ENCODE results near the gene AFF2.

The AFF2 gene

DNA sequence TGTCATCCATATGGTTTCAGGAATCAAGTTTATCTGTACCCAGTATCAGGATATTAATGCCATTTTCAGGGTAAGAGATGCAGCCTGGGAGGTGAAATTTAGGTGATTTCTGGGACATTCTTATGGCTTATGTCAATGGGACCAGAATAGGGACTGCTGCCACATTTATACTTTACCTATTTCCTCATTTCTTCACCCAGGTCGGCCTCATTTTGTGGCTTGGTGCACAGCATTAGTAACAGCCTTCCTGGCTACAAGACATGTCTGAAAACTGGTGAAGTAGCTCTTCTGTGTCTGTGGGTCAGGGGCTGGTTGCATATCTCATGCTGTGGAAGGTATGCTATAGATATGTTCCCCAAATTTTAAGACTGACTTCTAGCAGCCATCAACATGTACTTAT is 284.8 kb downstream of the AFF2 start:
- no peak for DNase-seq (ENCODE audit: low spot score in 2 of 2)
- H3K9me3 ChIP-seq, result no peaks in the 10 kb centered on the region
- in situ Hi-C loops (cut with MboI; ENCODE audit: low sequenced_read_pairs), result no loop called here
- H3K4me3 ChIP-seq, result no peak overlapping the region
- H3K36me3 ChIP-seq (replicated peaks), result no peaks in the 10 kb centered on the region
- H3K4me1 ChIP-seq, result peaks cover 10% of the 10 kb centered on the region
- no peaks in the 10 kb centered on the region for H3K27me3 ChIP-seq (ENCODE audit: low read depth)

DNA sequence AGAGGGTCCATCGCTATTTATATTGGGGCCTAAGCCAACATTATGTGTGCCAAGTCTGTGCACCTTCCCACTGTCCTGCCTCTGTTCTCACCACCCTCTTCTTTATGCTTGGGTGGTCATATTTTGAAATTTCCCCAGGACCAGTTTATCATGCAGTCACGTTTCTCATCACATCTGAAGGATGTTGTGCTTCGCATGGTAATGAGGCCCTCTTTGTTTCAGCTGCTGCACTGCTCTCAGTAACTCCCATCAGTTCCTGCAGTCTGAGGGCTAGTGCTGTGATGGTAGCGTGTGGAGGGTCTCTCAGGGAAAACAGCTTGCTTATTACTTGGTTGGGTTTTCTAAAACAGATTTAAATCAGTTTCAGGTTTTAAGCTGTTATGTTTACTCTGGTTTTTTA is 288.0 kb downstream of the AFF2 start:
- DNase-seq (ENCODE audit: low spot score in 2 of 2), result no peak
- Histone ChIP-seq H3K4me1 (peaks cover 10% of the 10 kb centered on the region), H3K9me3 (no peaks in the 10 kb centered on the region), H3K4me3 (no peak overlapping the region), H3K27me3 (ENCODE audit: low read depth) (no peaks in the 10 kb centered on the region), H3K36me3 (replicated peaks) (no peaks in the 10 kb centered on the region)
- in situ Hi-C loops (cut with MboI; ENCODE audit: low sequenced_read_pairs), result no loop called here

DNA sequence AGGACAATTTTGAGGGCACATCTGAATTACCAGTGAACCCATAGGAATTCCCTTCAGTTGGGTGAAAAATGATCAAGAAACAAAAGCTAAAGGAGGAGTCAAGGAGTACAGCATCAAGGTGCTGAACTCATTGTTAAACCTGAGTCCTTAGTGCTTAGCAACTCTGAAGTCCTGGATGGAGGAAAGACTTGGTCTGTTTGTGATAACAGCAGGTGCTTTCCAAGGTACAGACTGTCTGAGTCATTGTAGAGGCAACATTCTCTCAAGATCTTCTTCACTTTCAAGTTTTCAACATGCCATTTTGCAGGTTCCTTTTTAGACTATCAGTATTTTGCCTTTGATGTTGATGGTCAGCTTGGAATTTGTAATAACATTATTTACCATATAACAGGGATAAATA is 293.9 kb downstream of the AFF2 start:
- in situ Hi-C loops (cut with MboI; ENCODE audit: low sequenced_read_pairs), result no loop called here
- Histone ChIP-seq H3K27me3 (ENCODE audit: low read depth) (no peaks in the 10 kb centered on the region), H3K9me3 (no peaks in the 10 kb centered on the region), H3K4me3 (no peak overlapping the region), H3K36me3 (replicated peaks) (no peaks in the 10 kb centered on the region), H3K4me1 (peaks cover 10% of the 10 kb centered on the region)
- DNase-seq (ENCODE audit: low spot score in 2 of 2), result no peak

DNA sequence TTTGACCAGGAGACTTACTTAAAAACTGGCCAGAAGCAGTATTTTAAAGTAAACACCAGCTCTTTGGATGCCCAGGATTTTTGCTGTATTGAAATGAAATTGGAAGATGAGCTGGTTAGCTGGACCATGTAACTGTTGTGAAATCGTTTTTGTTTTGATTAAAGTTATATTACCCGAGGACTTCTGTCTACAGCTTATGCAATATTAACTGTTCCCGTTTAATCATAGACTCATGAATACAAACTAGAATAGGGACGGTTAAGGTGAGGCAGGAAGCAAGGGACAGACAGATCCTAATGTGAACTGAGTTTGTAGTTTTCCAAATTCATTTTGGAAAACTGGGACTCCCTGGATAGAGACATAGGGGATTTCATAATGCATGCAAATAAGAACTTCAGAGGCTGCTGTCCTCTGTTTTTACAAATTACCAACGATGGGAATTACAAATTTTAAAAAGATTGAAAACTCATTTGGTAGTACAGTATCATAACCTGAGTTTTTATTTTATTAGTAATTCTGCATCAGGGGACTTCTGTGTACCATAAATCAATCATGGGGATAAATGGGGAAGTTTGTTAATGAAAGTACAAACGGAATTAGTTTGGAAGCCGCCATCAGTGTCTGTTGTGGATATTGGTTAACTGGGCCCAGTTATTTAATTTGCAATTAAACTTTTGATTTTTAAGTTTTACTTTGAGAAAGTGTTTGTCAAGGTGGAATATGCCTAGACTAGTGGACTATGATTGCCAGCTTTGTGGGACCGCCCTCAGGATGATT is 304.4 kb downstream of the AFF2 start:
- DNase-seq (ENCODE audit: low spot score in 2 of 2), result no peak
- no peaks in the 10 kb centered on the region for H3K27me3 ChIP-seq (ENCODE audit: low read depth)
- in situ Hi-C loops (cut with MboI; ENCODE audit: low sequenced_read_pairs), result no loop called here
- no peaks in the 10 kb centered on the region; the same call in 1 of the 2 replicates for H3K9me3 ChIP-seq
- no peak overlapping the region for H3K4me3 ChIP-seq
- H3K36me3 ChIP-seq (replicated peaks), result no peaks in the 10 kb centered on the region
- peaks cover 4% of the 10 kb centered on the region for H3K4me1 ChIP-seq

DNA sequence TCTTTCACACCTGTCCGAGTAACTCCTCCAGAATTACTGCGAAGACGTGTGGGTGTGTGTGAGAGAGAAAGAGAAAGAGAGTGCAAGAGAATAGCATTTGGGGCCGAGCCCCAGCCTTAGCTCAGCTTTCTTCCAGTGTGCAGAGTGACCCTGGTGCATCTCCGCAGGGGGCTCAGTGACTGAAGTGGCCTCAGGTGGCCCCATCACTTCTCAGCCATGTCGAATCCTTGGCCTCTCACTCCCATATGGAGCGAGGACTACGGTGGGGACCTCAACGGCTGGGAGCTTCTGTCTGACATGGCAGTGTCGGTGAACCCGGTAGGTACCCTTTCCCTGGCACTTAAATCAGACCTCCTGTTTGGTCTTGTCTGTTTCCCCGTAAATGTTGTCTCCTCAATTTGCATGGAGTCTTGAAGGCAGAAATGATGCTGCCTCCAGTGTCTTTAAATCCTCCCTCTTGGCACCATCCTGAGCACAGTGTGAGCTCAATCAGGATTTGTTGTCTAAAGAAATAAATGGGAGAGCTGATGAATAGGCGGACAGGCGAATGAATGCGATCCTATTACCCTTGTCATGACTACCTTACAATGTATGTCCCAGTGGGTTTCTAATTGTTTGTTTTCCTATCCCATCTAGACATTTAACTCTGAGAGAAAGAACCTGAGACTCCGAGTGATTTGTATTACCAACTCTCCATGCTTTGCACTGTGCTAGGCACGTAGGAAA is 305.9 kb downstream of the AFF2 start:
- Histone ChIP-seq H3K36me3 (replicated peaks) (no peaks in the 10 kb centered on the region), H3K9me3 (no peaks in the 10 kb centered on the region; the same call in 1 of the 2 replicates), H3K27me3 (ENCODE audit: low read depth) (no peaks in the 10 kb centered on the region), H3K4me1 (peaks cover 8% of the 10 kb centered on the region), H3K4me3 (no peak overlapping the region)
- no peak for DNase-seq (ENCODE audit: low spot score in 2 of 2)
- in situ Hi-C loops (cut with MboI; ENCODE audit: low sequenced_read_pairs), result no loop called here

DNA sequence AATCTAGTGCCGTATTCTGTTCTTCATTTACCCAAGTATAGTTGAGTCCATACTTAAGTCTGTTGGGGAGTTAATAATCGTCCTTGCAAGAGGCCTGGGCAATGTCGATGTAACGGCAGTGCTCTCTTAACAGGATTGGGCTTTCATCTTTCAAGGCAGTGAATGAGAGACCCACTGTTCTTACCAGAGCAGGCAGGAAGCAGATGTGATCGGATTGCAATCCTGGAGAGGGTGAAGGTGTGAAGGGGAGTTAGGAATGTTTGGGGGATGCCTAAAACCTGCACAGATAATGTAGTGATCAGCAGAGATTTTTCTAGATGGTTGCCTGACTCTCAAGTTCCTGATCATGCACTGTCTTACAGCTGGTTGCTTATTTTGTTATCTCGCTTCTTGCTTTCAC is 308.4 kb downstream of the AFF2 start:
- no peak for DNase-seq (ENCODE audit: low spot score in 2 of 2)
- in situ Hi-C loops (cut with MboI; ENCODE audit: low sequenced_read_pairs), result no loop called here
- Histone ChIP-seq H3K27me3 (ENCODE audit: low read depth) (no peaks in the 10 kb centered on the region), H3K4me3 (no peak overlapping the region), H3K36me3 (replicated peaks) (no peaks in the 10 kb centered on the region), H3K4me1 (peaks cover 21% of the 10 kb centered on the region), H3K9me3 (no peaks in the 10 kb centered on the region; the same call in 1 of the 2 replicates)

DNA sequence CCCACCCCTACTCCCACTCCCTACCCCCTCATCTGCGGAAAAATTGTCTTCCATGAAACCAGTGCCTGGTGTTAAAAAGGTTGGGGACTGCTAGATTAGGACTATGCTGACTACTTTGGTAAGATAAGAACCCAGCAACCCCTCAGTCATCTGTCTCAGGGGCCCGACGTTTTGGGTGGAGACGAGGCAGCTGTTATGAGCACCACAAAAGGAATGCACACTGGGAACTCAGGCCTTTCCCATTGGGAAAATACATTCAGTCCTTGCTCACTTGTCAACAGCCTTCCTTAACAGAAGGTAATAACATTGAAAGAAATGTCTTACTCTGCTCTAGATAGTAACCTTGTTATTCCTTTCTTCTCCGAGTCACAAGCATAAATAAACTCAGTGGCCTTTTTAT is 310.8 kb downstream of the AFF2 start:
- DNase-seq (ENCODE audit: low spot score in 2 of 2), result no peak
- Histone ChIP-seq H3K4me1 (peaks cover 21% of the 10 kb centered on the region), H3K36me3 (replicated peaks) (no peaks in the 10 kb centered on the region), H3K9me3 (no peaks in the 10 kb centered on the region; the same call in 1 of the 2 replicates), H3K27me3 (ENCODE audit: low read depth) (no peaks in the 10 kb centered on the region), H3K4me3 (no peak overlapping the region)
- in situ Hi-C loops (cut with MboI; ENCODE audit: low sequenced_read_pairs), result no loop called here

DNA sequence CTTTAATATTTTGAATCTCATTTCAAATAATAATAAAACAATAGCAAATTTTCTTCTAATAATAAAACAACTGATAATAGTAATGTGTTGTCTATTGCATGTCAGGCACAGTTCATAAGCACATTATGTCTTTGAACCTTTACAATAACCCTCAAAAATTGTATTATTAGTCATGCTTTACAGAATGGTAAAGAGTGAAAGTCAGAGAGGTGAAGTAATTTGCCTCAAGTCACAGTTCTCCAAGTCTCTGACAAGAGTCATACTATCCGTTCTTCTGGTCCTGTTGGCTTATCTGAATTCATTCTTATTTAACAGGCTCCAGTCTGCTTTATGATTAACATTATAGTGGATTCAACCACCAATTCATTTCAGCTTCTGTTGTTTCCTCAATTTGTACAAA is 313.0 kb downstream of the AFF2 start:
- no peak for DNase-seq (ENCODE audit: low spot score in 2 of 2)
- Histone ChIP-seq H3K27me3 (ENCODE audit: low read depth) (no peaks in the 10 kb centered on the region), H3K9me3 (no peaks in the 10 kb centered on the region; the same call in 1 of the 2 replicates), H3K4me3 (no peak overlapping the region), H3K36me3 (replicated peaks) (no peaks in the 10 kb centered on the region), H3K4me1 (peaks cover 21% of the 10 kb centered on the region)
- in situ Hi-C loops (cut with MboI; ENCODE audit: low sequenced_read_pairs), result no loop called here

DNA sequence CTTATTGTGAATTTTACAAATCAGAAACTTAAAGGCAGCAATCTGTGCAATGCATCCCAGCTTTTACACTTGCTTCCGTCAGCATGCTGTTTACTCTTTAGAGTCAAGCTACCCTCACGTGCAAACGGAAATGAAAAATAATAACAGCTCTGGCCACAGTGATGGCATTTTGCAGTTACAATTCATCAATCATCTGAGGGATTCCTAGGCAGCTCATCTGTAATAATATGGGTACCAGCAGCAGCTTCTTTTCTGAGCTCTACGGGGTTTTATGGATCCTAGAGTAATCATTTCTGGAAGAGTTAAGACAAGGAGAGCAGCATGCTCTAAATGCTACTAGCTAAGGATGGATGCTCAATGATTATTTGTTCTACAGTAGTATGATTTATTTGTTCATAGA is 313.6 kb downstream of the AFF2 start:
- H3K4me1 ChIP-seq, result peaks cover 21% of the 10 kb centered on the region
- in situ Hi-C loops (cut with MboI; ENCODE audit: low sequenced_read_pairs), result no loop called here
- DNase-seq (ENCODE audit: low spot score in 2 of 2), result no peak
- H3K27me3 ChIP-seq (ENCODE audit: low read depth), result no peaks in the 10 kb centered on the region
- no peaks in the 10 kb centered on the region for H3K36me3 ChIP-seq (replicated peaks)
- no peaks in the 10 kb centered on the region; the same call in 1 of the 2 replicates for H3K9me3 ChIP-seq
- no peak overlapping the region for H3K4me3 ChIP-seq

DNA sequence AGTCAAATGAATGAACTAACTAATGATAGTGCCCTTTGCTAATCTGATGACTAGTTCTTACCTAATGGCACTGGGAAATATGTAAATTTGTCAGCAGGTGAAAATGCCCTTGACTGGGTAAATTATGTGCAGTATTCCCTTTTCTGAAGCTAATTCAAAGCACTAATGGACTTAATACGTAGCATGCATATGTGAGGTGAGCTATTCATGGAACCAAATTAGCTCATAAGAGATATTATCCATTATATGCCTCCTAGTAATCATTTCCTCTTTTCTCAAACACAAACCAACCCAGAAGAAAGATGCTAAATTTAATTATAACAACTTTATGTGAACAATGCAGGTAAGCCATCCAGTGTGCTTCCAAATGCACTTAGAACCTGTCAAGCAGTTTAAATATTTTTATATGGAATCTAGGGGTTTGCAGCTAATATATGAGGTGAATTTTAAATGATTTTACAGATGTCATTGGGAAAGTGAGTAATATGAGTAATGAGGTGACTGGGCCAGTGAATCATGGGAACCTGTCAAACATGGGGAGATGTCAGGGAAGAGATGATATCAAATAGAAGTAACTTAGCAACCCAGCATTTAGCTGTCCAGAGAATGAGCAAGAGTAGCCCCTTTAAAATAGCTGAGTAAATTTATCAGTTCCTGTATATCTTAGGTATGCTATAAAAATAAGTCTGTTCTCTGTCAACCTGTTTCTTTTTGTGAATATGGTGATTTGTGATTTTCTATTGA is 315.0 kb downstream of the AFF2 start:
- no peaks in the 10 kb centered on the region for H3K27me3 ChIP-seq (ENCODE audit: low read depth)
- no peak overlapping the region for H3K4me3 ChIP-seq
- no peaks in the 10 kb centered on the region for H3K36me3 ChIP-seq (replicated peaks)
- DNase-seq (ENCODE audit: low spot score in 2 of 2), result no peak
- in situ Hi-C loops (cut with MboI; ENCODE audit: low sequenced_read_pairs), result no loop called here
- H3K9me3 ChIP-seq, result no peaks in the 10 kb centered on the region
- peaks cover 17% of the 10 kb centered on the region for H3K4me1 ChIP-seq

DNA sequence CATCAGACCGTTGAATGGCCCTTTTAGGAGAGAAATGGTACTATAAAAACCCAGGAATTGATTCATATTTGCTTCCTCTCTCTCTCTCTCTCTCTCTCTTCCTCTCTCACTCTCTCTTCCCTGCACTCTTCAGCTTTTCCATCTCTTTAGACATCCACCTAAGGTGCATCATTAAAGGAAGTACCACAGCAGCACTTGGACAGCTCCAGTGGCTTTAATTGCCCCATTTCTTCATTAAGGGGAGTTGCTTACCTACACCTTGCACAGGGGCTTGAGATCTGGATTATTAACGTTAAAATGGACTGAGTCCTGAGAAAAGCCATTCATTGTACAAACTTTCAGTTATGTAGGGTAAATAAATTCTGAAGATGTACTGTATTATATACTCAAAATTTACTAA is 323.6 kb downstream of the AFF2 start:
- H3K27me3 ChIP-seq (ENCODE audit: low read depth), result no peaks in the 10 kb centered on the region
- in situ Hi-C loops (cut with MboI; ENCODE audit: low sequenced_read_pairs), result no loop called here
- no peak for DNase-seq (ENCODE audit: low spot score in 2 of 2)

DNA sequence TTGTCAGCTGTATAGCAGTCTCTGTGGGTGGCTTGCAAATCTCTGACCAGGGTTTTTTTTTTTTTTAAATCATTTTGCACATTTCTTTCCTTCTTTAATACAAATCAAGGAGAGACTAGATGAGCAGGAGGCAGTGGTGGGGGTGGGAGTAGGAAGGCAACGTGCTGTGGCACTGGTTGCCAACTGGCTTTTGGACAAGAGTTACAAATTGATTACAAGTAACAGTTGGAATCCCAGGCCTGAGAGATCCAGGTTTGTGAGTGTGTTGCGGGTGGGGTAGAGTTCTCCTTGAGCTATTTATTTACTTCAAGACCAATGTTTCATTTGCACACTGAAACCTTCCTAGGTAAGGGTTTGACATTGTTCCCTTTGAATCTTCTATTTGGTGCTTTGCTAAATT is 325.3 kb downstream of the AFF2 start:
- H3K27me3 ChIP-seq (ENCODE audit: low read depth), result no peaks in the 10 kb centered on the region
- DNase-seq (ENCODE audit: low spot score in 2 of 2), result no peak
- no peaks in the 10 kb centered on the region for H3K4me1 ChIP-seq
- no peak overlapping the region for H3K4me3 ChIP-seq
- H3K9me3 ChIP-seq, result peaks cover 4% of the 10 kb centered on the region; the same call in 1 of the 2 replicates
- no peaks in the 10 kb centered on the region for H3K36me3 ChIP-seq (replicated peaks)
- in situ Hi-C loops (cut with MboI; ENCODE audit: low sequenced_read_pairs), result no loop called here

More for the DNA sequence above, 323.6 kb downstream of the AFF2 start:
- no peaks in the 10 kb centered on the region for H3K4me1 ChIP-seq
- H3K36me3 ChIP-seq (replicated peaks), result no peaks in the 10 kb centered on the region
- no peaks in the 10 kb centered on the region for H3K9me3 ChIP-seq
- H3K4me3 ChIP-seq, result no peak overlapping the region

DNA sequence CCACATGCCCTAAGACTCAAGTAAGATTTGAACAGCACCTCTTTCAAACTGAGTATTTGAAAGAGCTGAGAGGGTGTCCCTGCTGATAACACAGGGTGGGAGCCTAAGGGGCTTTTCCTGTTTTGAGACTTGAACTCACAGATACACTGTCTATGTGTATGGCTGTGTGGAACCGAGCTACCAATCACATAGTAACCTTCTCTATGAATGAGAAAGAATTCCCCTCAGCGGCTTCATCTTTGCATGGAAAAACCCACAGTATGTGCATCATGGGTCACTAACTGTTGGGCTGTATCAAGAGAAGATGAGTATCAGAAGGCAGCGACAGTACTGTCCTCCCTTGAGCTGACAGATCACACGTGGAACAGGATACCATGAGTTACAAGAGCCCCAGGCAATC is 336.3 kb downstream of the AFF2 start:
- H3K36me3 ChIP-seq (replicated peaks), result no peaks in the 10 kb centered on the region
- no peaks in the 10 kb centered on the region for H3K9me3 ChIP-seq
- no peaks in the 10 kb centered on the region for H3K4me1 ChIP-seq
- H3K4me3 ChIP-seq, result no peak overlapping the region
- DNase-seq (ENCODE audit: low spot score in 2 of 2), result no peak
- no peaks in the 10 kb centered on the region for H3K27me3 ChIP-seq (ENCODE audit: low read depth)
- in situ Hi-C loops (cut with MboI; ENCODE audit: low sequenced_read_pairs), result no loop called here

DNA sequence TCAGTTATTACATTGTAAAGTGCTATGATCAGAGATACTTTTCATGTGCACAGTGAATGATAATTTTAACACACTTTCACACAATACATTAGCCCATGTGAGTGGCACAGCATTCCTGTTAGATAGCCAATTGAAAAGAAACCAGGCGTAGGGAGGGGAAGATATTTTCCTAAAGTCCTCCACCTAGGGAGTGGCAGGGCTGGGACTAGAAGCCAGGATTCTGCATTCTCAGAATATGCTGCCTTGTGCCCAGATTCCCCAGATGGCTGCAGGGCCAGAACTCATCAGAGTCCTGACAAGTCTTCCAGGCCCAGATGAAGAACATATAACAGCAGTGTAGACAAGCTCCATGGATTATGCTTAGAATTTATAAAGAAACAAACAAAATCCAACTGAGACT is 350.2 kb downstream of the AFF2 start:
- Histone ChIP-seq H3K9me3 (no peaks in the 10 kb centered on the region), H3K36me3 (replicated peaks) (no peaks in the 10 kb centered on the region), H3K4me1 (peaks cover 19% of the 10 kb centered on the region), H3K27me3 (ENCODE audit: low read depth) (no peaks in the 10 kb centered on the region), H3K4me3 (no peak overlapping the region)
- in situ Hi-C loops (cut with MboI; ENCODE audit: low sequenced_read_pairs), result no loop called here
- DNase-seq (ENCODE audit: low spot score in 2 of 2), result no peak
